ENCODE measurements around the gene NLRP11.

NLRP11 gene

DNA sequence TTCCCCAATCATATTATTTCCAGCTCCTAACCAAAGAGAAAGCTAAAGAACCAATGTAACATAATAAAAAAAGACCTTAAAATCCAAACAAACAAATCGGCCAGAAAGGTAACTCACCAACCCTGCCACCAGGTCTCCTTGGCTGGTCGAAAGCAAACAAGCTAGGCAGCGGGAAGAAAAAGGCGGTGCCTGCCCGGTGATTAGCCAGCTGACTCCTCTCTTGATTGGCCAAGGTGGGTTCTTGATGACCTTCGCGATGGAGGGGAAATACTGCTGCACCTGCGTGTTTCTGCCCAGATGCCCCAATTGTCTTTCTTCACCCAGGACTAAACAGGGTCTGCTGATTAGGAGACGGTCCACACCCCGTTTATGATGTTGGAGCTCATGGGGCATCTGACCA, at the start of gene NLRP11:
Gene NLRP11, minus strand, starts transcription at position 154 of the 400 bp plus-strand sequence. CDS start 13,825 bp downstream, outside the sequence.
- TF ChIP-seq GATA3 (IDR thresholded peaks at IDR 0.05; ENCODE audit: low read depth, low read length) (no peak), GATA2 (IDR thresholded peaks at IDR 0.05; ENCODE audit: low read depth, low read length) (no peak)

DNA sequence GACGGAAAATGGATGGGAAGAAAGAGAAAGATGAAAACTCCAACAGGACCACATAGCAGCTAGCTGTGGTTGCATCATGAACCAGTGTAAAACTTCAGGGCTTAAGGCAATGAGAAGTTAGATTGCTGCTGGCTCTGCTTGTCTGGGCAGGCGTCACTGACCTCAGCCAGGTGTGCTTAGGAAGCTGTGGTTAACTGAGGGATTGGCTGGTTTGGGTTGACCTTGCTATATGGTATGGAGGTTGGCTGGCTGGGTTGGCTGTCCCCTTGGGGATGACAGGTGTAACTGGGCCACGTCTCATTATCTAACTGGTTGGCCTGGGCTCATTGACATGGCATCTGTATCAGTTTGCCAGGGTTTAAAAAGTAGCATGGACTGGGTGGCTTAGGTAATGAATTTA, 45.4 kb upstream of the NLRP11 start:
- TF ChIP-seq GATA2 (IDR thresholded peaks at IDR 0.05; ENCODE audit: low read depth, low read length) = no peak
- TF ChIP-seq GATA3 (IDR thresholded peaks at IDR 0.05; ENCODE audit: low read depth, low read length) = no peak

DNA sequence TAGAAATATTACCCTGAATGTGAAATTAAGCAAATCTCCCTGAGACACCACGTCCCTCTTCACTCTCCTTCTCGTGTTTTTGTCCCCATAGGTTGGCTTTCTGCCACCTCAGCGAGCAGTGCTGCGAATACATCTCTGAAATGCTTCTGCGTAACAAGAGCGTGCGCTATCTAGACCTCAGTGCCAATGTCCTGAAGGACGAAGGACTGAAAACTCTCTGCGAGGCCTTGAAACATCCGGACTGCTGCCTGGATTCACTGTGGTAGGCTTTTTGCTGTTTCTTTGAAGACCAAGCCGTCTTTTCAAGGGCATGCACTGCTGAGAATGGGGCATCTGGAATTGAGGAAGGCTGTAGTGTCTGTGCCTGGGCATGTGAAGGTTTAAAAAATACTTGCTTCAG, 38.9 kb upstream of the NLRP11 start:
- no peak for TF ChIP-seq GATA3 (IDR thresholded peaks at IDR 0.05; ENCODE audit: low read depth, low read length)
- no peak for TF ChIP-seq GATA2 (IDR thresholded peaks at IDR 0.05; ENCODE audit: low read depth, low read length)

DNA sequence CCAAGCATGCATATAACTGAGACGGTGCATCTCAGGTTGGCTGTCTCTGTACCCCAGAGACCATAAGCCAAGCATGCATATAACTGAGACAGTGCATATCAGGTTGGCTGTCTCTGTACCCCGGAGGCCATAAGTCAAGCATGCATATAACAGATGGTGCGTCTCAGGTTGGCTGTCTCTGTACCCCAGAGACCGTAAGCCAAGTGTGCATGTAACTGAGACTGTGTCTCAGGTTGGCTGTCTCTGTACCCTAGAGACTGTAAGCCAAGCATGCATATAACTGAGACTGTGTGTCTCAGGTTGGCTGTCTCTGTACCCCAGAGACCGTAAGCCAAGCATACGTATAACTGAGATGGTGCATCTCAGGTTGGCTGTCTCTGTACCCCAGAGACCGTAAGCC, 35.3 kb upstream of the NLRP11 start:
- TF ChIP-seq GATA3 (IDR thresholded peaks at IDR 0.05; ENCODE audit: low read depth, low read length) (no peak), GATA2 (IDR thresholded peaks at IDR 0.05; ENCODE audit: low read depth, low read length) (no peak)

DNA sequence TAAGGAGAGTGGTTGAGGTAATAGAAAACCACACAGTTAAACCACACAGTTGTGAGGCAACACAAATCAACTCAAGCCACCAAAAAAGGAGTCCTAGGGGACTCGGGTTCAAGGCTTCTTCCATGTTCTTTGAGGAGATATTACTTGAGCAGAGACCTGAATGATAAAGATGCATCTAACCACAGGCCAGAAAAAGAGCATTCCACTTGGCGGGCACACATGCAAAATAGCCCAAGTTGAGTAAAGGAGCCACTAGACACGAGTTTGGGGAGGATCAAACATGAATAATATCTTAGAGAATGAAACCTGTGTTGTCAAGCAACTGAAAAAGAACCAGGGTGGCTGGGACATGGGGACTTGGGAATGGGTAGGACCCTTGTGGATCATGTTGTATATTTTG, 34.7 kb upstream of the NLRP11 start:
- TF ChIP-seq GATA2 (IDR thresholded peaks at IDR 0.05; ENCODE audit: low read depth, low read length) = no peak
- TF ChIP-seq GATA3 (IDR thresholded peaks at IDR 0.05; ENCODE audit: low read depth, low read length) = no peak

DNA sequence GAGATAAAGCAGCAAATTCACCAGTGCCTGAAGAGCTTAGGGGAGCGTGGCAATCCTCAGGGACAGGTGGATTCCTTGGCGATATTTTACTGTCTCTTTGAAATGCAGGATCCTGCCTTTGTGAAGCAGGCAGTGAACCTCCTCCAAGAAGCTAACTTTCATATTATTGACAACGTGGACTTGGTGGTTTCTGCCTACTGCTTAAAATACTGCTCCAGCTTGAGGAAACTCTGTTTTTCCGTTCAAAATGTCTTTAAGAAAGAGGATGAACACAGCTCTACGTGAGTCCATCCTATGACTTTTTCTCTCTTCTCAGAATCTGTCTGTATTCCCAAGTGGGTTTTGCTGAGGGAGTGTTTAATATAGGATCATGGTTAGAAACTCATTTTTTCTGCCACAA, 27.2 kb upstream of the NLRP11 start:
- TF ChIP-seq GATA3 (IDR thresholded peaks at IDR 0.05; ENCODE audit: low read depth, low read length) (no peak), GATA2 (IDR thresholded peaks at IDR 0.05; ENCODE audit: low read depth, low read length) (no peak)

DNA sequence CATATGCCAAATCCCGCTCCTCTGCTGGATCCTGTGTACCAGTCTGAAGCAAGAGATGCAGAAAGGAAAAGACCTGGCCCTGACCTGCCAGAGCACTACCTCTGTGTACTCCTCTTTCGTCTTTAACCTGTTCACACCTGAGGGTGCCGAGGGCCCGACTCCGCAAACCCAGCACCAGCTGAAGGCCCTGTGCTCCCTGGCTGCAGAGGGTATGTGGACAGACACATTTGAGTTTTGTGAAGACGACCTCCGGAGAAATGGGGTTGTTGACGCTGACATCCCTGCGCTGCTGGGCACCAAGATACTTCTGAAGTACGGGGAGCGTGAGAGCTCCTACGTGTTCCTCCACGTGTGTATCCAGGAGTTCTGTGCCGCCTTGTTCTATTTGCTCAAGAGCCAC, 26.6 kb upstream of the NLRP11 start:
- no peak for TF ChIP-seq GATA3 (IDR thresholded peaks at IDR 0.05; ENCODE audit: low read depth, low read length)
- no peak for TF ChIP-seq GATA2 (IDR thresholded peaks at IDR 0.05; ENCODE audit: low read depth, low read length)

DNA sequence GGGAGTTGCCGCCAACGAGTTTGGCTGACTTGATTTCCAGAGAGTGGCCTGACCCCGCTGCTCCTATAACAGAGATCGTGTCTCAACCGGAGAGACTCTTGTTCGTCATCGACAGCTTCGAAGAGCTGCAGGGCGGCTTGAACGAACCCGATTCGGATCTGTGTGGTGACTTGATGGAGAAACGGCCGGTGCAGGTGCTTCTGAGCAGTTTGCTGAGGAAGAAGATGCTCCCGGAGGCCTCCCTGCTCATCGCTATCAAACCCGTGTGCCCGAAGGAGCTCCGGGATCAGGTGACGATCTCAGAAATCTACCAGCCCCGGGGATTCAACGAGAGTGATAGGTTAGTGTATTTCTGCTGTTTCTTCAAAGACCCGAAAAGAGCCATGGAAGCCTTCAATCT, 26.2 kb upstream of the NLRP11 start:
- TF ChIP-seq GATA3 (IDR thresholded peaks at IDR 0.05; ENCODE audit: low read depth, low read length) (no peak), GATA2 (IDR thresholded peaks at IDR 0.05; ENCODE audit: low read depth, low read length) (no peak)

DNA sequence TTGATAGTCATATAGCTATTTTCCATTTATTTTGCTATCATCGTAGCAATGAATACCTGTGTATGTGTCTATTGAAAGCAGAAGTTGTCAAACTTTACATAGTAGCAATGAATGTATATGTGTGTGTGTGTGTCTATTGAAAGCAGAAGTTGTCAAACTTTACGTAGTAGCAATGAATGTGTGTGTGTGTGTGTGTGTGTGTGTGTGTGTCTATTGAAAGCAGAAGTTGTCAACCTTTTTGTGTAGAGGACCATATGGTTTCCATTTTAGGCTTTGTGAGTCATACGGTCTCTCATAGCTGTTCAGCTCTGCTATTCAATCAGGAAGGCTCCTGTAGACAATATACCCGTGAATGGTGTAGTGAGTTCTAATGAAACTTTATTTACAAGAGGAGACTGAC, 25.4 kb upstream of the NLRP11 start:
- TF ChIP-seq GATA3 (IDR thresholded peaks at IDR 0.05; ENCODE audit: low read depth, low read length) (no peak), GATA2 (IDR thresholded peaks at IDR 0.05; ENCODE audit: low read depth, low read length) (no peak)

DNA sequence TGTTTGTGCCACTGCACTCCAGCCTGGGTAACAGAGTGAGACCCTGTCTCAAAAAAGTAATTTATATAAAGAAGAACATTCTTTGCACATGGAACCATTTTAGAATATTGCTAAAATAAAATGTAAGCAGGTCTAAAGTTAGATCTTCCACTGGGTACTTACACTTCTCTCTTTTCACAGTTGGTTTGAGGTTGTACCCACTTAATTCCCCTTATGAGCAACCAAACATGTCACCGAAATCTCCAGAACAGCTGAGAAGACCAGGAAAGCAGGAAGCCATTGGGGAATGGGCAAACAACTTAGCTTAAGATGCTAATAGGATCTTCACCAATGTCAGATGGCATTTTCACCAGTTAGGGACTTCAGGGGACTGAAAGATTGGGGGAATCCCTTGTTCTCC, 23.4 kb upstream of the NLRP11 start:
- no peak for TF ChIP-seq GATA2 (IDR thresholded peaks at IDR 0.05; ENCODE audit: low read depth, low read length)
- TF ChIP-seq GATA3 (IDR thresholded peaks at IDR 0.05; ENCODE audit: low read depth, low read length) = no peak

DNA sequence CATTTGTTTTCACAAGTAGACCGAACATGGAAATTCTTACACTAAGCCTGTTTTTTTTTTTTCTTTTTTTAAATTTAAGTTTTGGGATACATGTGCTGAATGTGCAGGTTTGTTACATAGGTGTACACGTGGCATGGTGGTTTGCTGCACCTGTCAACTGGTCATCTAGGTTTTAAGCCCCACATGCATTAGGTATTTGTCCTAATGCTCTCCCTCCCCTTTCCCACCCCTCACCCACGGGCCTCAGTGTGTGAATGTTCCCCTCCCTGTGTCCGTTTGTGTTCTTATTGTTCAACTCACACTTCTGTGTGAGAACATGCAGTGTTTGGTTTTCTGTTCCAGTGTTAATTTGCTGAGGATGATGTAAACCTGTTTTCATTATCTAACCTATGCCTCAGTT, 7.1 kb upstream of the NLRP11 start:
- TF ChIP-seq GATA3 (IDR thresholded peaks at IDR 0.05; ENCODE audit: low read depth, low read length) = no peak
- TF ChIP-seq GATA2 (IDR thresholded peaks at IDR 0.05; ENCODE audit: low read depth, low read length) = no peak

DNA sequence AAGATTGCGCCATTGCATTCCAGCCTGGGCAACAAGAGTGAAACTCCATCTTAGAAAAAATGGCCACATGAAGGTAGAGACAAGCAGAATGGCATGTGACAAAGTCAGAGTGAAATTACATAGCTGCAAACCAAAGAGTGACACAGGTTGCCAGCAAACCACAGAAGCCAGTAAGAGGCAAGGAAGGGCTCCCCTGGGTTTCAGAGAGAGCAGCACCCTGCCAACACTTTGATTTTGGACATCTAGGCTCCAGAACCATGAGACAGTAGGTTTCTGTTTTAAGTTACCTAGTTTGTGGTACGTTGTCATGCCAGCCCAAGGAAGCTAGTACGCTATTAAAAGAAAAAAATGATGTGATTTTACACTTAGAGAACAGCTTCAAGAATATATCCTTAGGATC, 6.5 kb upstream of the NLRP11 start:
- TF ChIP-seq GATA2 (IDR thresholded peaks at IDR 0.05; ENCODE audit: low read depth, low read length) = no peak
- TF ChIP-seq GATA3 (IDR thresholded peaks at IDR 0.05; ENCODE audit: low read depth, low read length) = no peak

DNA sequence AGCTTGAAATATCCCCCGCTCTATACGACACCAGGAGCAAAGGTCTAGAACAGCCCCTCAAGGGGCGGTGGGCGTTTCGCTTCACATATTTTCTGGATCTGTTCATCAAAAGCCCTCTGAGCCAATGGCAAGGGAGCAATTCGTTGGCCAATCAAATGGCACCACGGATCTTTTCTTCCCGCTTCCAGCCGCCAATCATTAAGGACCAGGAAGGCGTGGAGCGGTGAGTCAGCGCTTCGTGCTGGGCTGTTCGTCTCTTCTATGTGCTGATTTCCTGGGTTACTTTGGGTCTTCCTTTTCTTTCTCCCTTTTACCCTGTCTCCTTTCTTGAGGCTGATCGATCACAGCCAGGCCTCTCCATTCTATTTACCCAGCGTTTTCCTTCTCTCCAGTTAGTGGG, 4.5 kb upstream of the NLRP11 start, which contains the start of gene NLRP4:
Gene NLRP4, plus strand, starts transcription at position 201 of the 400 bp plus-strand sequence. CDS start 15,541 bp downstream, outside the sequence.
- TF ChIP-seq GATA2 (IDR thresholded peaks at IDR 0.05; ENCODE audit: low read depth, low read length) (no peak), GATA3 (IDR thresholded peaks at IDR 0.05; ENCODE audit: low read depth, low read length) (no peak)

DNA sequence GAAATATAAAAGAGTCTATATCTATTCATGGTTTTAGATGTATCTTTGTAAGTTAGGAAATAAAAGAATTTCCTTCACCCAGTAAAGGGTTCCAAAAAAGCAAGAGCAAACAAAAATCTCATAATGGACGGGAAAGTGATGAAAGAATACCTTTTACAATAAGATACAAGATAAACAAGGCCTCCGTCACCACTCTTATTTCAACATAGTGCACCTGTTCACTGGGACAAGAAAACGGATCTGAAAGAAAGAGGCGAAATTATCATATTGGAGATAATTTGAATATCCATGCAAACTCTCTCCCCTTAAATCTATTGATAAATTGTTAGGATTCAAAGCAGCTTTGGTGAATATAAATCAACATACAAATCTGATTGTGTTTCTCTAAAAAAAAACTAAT, 877 bp upstream of the NLRP11 start:
- no peak for TF ChIP-seq GATA3 (IDR thresholded peaks at IDR 0.05; ENCODE audit: low read depth, low read length)
- no peak for TF ChIP-seq GATA2 (IDR thresholded peaks at IDR 0.05; ENCODE audit: low read depth, low read length)

DNA sequence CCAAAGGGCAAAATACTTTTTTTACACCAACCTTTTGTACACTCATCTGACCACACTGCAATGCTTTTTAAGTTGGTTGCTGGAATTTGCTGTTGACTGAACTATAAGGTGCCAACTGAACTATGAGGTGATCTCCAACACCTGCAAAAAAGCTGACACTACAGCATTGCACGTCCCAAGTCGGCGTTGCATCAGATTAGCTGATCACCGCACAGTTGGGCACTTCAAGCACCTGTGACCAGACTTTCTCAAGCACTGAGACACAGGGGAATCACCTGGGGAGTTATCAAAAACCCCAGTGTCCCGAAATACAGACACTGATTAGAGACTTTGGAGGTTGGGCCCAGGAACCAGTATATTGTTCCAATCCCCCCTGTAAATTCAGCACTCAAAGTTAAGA, 1.1 kb downstream of the NLRP11 start:
- TF ChIP-seq GATA3 (IDR thresholded peaks at IDR 0.05; ENCODE audit: low read depth, low read length) (no peak), GATA2 (IDR thresholded peaks at IDR 0.05; ENCODE audit: low read depth, low read length) (no peak)

DNA sequence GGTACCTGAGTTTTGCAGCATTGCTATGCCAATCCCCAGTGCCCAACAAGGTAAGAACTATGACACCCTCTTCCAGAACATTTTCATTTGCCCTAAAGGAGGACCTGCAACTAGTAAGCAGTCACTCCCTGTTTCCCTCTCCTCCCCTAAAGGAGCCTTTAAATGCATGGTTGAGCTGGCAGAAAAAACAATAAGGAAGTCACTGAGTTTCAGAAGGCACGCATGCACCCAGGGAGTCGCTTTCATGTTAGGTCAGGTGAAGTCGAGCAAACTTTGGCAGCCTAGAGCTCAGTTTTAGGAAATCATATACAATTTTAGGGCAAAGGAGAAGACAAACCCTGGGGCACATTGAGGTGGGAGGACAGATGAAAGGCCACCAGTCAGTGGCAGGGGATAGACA, 11.8 kb downstream of the NLRP11 start:
- TF ChIP-seq GATA3 (IDR thresholded peaks at IDR 0.05; ENCODE audit: low read depth, low read length) (no peak), GATA2 (IDR thresholded peaks at IDR 0.05; ENCODE audit: low read depth, low read length) (no peak)

All from SH-SY5Y (cell line).